Right ventricle myocardium inferior (tissue), 1 donor: Measurements from ENCODE around the gene TMED1. TPM values are rescaled to one million over a fixed set of nuclear protein-coding genes. Genes with fewer than 3 reads are reported as not detected.
"Not testable (repeated sequence)": the region's sequence is repeated elsewhere in the genome, so short reads cannot be mapped to it uniquely, and the experiment has no call there.

Source experiments
- ATAC-seq: fragments of 200-7000 bp; cut with Tn5 transposase; one replicate; pipeline ENCODE4 v1.9.1; 2020; ENCODE audit warnings: mild to moderate bottlenecking, moderate library complexity
- DNase-seq: peaks from one replicate; pipeline ENCODE4 v3.0.0; 2021; ENCODE audit errors: missing footprints
- intact Hi-C: fragments of 100-400 bp; cut with DNase I; formaldehyde crosslinking; loops from one replicate; pipeline ENCODE4 v1.11.0; 2022
- long read RNA-seq: library from polyadenylated mRNA; unstranded; transcript quantifications from one replicate; pipeline ENCODE4 v2.0.0, GENCODE V29; 2021
- total RNA-seq: library from RNA; stranded (reverse); fragmentation: NEBNext Ultra II Directional; extraction: Animal tissue kit (Norgen Biotek cat#: 25700); gene quantifications from one replicate; pipeline ENCODE4 v1.2.1, GENCODE V29; 2021
- donor health status: DM: no; HTN: yes; CAD: no; lungs with severe emphysema.

The TMED1 gene, protein sequence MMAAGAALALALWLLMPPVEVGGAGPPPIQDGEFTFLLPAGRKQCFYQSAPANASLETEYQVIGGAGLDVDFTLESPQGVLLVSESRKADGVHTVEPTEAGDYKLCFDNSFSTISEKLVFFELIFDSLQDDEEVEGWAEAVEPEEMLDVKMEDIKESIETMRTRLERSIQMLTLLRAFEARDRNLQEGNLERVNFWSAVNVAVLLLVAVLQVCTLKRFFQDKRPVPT
- 30.3 TPM for total RNA-seq
- long read RNA-seq, transcript TMED1-201 (4 exons, 1,340 nt), result major isoform, 19 of 21 reads
- long read RNA-seq, partial matches to known transcripts, result 2 of 21 reads
- long read RNA-seq, other reads (novel, unspliced or antisense), result 0 of 21 reads

- ATAC-seq (peak; percentile 95), DNase-seq (peak; percentile 100)
- intact Hi-C loops, result loop anchor here (1.0 to 2.0 kb wide), 2 partner anchors 35 to 119 kb away; partner anchors contain the start of gene CARM1
Observed at GRCh38 chr19:10835754-10836478, at the start of gene TMED1. TSS of gene TMED1 (minus strand) at chr19:10836212. CDS start at chr19:10836191, 21 bp downstream.

GRCh38 chr19:10885201-10886169 is 49.5 kb upstream of the TMED1 start:
- ATAC-seq, result no peak
- no peak for DNase-seq
- intact Hi-C loops, result no loop called here

DNA sequence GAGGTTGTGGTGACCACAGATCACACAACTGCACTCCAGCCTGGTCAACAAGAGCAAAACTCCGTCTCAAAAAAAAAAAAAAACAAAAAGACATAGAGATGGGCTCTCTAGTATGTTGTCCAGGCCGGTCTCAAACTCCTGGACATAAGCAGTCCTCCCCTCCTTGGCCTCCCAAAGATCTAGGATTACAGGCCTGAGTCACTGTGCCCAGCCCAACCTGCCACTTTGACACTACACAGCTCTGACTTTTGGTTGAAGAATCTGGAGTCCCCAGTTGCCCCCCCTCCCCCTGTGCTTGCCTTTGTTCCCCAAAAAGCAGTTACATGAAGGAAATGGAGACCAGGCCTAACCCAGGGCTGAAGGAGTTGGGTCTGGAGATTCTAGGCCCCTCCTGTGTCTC is 48.3 kb upstream of the TMED1 start:
- ATAC-seq, result no peak
- intact Hi-C loops, result no loop called here

DNA sequence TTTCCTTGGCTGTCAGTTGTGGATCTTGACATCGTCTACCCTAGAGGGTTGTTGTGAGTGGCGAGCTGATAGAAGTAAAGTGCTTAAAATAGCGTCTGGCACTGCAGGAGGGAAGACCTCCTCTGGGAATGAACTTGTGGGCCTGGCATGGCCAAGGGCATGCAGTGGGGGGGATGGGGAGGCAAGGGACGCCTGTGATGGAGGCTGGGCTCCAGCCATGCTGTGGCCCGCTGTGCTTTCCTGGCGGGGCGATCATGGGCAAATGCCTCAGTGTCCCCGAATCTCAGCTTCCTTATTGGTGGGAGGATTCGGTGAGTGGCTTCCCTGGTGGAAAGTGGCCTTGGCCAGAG is 46.1 kb upstream of the TMED1 start:
- ATAC-seq (peak; percentile 79), DNase-seq (no peak)
- intact Hi-C loops, result no loop called here

More for the DNA sequence above, 48.3 kb upstream of the TMED1 start:
- DNase-seq, result no peak

DNA sequence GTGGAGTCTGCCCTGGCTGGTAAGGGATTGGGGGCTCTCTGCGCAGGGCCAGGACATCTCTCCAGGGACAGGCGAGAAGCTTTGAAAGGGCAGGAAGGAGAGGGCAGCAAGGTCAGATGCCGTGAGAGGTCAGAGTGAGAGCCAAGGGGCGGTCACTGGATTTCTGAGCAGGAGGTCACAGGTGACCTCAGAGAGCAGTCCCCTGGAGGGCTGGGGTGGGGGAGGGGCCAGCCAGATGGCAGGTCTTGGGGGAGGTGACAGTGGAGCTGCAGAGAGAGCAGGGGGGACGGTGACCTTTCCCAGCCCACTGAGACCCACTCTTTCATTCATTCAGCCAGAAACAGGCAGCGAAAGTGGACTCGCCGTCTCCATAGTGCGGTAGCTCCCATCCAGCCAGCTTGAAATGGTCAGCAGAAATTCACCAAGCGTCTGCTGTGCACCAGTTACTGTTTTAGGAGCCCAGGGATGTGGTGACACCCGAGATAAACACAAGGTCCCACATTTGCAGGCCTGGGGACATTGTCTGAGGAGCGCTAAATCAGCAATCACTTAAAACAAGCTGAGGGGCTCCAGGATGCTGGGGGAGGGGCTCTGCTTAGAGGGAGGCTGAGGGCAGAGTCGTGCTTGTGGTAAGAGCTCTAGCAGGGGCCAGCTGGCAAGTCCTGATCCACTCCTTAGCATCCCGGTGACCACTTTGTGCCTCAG is 45.5 kb upstream of the TMED1 start:
- DNase-seq (no peak), ATAC-seq (peak; percentile 15)
- intact Hi-C loops, result no loop called here

DNA sequence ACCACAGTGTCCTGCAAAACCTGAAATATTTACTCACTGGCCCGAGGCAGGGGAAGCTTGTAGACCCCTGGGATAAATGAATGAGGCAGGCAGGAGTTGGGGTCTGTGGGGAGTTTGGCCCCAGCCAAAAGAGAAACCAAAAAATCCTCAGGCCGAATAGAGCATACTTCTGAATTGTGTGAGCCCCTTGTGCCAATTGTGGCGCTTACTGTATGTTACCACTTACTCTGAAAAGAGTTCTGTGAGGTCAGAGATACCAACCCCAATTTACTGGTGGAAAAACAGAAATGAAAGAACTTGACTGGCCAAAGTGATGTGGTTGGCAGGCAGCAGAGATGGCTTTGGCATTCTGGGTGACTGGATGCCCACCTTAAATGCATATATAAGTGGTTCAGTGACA is 42.2 kb upstream of the TMED1 start:
- ATAC-seq (no peak), DNase-seq (no peak)
- intact Hi-C loops, result no loop called here

DNA sequence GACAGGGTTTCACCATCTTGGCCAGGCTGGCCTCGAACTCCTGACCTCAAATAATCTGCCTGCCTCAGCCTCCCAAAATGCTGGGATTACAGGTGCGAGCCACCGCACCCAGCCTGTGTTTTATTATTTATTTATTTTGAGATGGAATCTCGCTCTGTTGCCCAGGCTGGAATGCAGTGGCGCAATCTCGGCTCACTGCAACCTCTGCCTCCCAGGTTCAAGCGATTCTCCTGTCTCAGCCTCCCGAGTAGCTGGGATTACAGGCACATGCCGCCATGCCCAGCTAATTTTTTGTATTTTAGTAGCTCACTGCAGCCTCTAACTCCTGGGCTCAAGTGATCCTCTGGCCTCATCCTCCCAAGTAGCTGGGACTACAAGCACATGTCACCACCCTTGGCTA is 41.6 kb upstream of the TMED1 start:
- ATAC-seq, intact Hi-C loops, DNase-seq: not testable (repeated sequence)

DNA sequence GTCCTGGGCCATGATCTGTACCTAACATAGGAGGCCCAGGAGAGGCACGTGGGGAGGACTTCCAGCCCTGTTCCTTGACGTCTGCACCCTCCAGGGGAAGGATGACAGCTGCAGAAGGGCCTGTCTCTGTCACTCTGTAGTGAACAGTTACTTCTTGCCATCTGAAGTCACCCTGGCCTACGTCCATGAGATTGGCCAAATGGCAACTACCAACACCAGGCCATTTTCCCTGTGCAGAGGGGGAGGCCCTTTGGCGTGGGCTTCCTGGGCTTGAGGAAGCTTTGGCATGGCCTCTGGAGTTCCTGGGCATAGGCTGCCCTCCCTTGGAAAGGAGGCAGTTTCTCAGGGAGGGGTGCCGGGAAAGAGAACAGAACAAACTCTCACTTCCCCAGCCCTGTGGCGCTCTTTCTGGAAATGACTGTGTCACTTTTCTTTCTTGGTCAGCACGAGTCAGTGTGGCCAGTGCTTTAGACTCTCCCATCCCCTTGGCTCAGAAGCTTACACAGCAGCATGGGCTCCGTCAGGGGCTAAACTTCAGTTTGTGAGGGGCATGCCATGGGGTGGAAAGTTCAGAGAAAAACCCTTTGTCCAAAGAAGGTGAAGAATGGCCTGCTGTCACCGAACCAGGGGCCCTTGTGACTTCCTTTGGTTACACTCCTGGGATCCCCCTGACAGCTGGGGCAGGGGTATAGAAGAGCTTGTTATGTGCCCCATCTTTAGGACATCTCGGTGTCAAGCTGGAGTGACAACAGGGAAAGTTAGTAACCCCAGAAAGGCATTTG is 40.6 kb upstream of the TMED1 start:
- DNase-seq (no peak), ATAC-seq (peak; percentile 45)
- intact Hi-C loops, result no loop called here

- DNase-seq, result no peak
- ATAC-seq, result no peak
- intact Hi-C loops, result no loop called here
Observed at GRCh38 chr19:10874024-10874423, 38.0 kb upstream of the TMED1 start.

- intact Hi-C loops, result no loop called here
- ATAC-seq, result no peak
- DNase-seq, result no peak
Observed at GRCh38 chr19:10872546-10873107, 36.6 kb upstream of the TMED1 start.

DNA sequence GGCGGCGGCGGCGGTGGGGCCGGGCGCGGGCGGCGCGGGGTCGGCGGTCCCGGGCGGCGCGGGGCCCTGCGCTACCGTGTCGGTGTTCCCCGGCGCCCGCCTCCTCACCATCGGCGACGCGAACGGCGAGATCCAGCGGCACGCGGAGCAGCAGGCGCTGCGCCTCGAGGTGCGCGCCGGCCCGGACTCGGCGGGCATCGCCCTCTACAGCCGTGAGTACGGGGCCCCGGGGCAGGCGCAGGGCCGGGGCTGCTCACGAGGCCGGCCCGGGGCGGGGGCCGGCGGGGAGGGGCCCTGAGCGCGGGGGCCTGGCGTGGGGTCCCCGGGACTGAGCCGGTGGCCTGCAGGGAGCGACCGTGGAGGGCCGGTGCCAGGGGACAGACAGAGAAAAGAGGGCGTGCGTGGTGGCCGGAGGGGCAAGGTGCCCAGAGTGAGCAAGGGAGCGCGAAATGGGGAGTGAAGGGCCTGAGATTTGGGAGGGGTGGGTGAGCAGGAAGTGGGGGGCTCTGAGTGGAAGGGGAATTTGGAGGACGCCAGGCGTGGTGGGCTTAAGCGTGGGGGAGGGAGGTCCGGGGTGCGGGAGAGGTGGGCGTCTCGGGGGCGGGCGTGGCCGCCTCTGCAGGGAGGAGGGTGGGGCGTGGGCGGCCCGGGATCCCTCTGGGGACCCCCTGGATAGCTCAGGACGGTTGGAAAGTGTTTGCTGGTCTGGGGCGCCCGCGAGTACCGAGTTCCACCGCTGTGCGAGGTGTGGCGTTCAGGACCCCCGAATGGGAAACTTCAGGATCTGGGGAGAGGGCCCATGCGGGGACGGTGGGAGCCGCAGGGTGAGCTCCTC is 35.9 kb upstream of the TMED1 start:
- intact Hi-C loops, result loop anchor here (2.0 kb wide), 3 partner anchors 35 to 103 kb away; partner anchors contain the start of genes TIMM29, TMED1 and YIPF2
- ATAC-seq, result no peak
- peak; percentile 83 for DNase-seq

DNA sequence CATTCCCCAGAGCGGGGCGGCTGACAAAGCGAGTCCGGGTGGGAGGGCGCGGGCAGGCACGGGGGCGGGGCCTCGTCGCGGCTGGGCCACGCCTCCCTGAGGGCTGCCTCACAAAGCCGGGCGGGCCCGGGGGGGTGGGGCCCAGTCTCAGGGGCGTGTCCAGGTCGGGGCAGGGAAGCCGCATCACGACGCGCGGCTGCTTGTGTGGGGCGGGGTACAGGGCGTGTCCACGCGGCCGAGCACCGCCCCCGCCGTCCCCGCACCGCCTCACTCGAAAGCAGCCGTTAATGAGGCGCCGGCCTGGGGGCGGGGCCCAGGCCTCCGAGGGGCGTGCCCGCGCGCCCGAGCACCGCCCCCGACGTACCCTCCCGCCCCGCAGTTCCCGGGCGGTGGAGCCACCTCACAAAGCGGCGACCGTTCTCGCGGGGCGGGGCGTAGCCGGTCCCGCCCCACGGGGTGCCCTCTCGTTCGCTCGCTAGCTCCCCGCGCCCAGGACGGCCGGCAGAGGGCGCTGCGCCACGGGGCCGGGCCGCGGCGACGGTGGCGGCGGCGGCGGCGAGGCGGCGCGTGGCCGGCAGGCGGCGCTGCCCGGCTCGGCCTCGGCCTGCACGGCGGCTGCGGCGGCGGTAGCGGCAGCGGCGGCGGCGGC is 35.1 kb upstream of the TMED1 start, which contains the start of gene CARM1:
Gene CARM1, plus strand, starts transcription at position 599 of the 649 bp plus-strand sequence. CDS start 150 bp downstream, outside the sequence.
- ATAC-seq (peak; percentile 97), DNase-seq (peak; percentile 100)
- intact Hi-C loops, result loop anchor here (2.0 kb wide), 3 partner anchors 34 to 102 kb away; partner anchors contain the start of genes TIMM29, TMED1 and YIPF2

- DNase-seq (no peak), ATAC-seq (no peak)
- intact Hi-C loops, result loop anchor here (2.0 kb wide), 3 partner anchors 34 to 102 kb away; partner anchors contain the start of genes TIMM29, TMED1 and YIPF2
Observed at GRCh38 chr19:10870501-10870954, 34.5 kb upstream of the TMED1 start.

- DNase-seq, ATAC-seq: not testable (repeated sequence)
- intact Hi-C loops, result loop anchor here (2.0 kb wide), 3 partner anchors 33 to 101 kb away; partner anchors contain the start of genes TIMM29, TMED1 and YIPF2
Observed at GRCh38 chr19:10869872-10870311, 33.9 kb upstream of the TMED1 start.

GRCh38 chr19:10868872-10869547 is 33.0 kb upstream of the TMED1 start:
- intact Hi-C loops, result no loop called here
- ATAC-seq (no peak), DNase-seq (no peak)
